NCI-H2107 treated with DMSO at 0.1 percent for 48 hours (cell line): ENCODE data around the gene PIGR.
"Not testable (repeated sequence)": the region's sequence is repeated elsewhere in the genome, so short reads cannot be mapped to it uniquely, and the experiment has no call there.

Experiments
- DNase-seq: peaks from one replicate; lab custom pipeline; 2025; ENCODE audit not compliant: unreplicated experiment; lab: John Stamatoyannopoulos, UW

The PIGR gene

GRCh38 chr1:206935491-206936067, 10.7 kb downstream of the PIGR start:
- DNase-seq = no peak

- DNase-seq = no peak
Observed at GRCh38 chr1:206933333-206933945, 12.8 kb downstream of the PIGR start.

GRCh38 chr1:206932177-206932576, 14.1 kb downstream of the PIGR start:
- no peak for DNase-seq

GRCh38 chr1:206931709-206932108, 14.6 kb downstream of the PIGR start:
- DNase-seq = no peak

- DNase-seq = no peak
Observed at GRCh38 chr1:206930210-206930798, 16.0 kb downstream of the PIGR start.

GRCh38 chr1:206929524-206929923, 16.7 kb downstream of the PIGR start:
- no peak for DNase-seq

- DNase-seq = no peak
Observed at GRCh38 chr1:206926286-206926685, 20.0 kb downstream of the PIGR start.

GRCh38 chr1:206925106-206925736, 21.0 kb downstream of the PIGR start:
- DNase-seq = no peak

GRCh38 chr1:206924592-206925105, 21.6 kb downstream of the PIGR start:
- DNase-seq = no peak

- DNase-seq = not testable (repeated sequence)
Observed at GRCh38 chr1:206923961-206924557, 22.2 kb downstream of the PIGR start.

- DNase-seq = no peak
Observed at GRCh38 chr1:206923009-206923960, 23.0 kb downstream of the PIGR start.

GRCh38 chr1:206922524-206922923, 23.7 kb downstream of the PIGR start:
- no peak for DNase-seq

- no peak for DNase-seq
Observed at GRCh38 chr1:206921772-206922265, 24.4 kb downstream of the PIGR start, which contains the start of gene FCMR. TSS of gene FCMR (minus strand) at chr1:206921941. CDS start at chr1:206921854, 87 bp downstream.

- DNase-seq = no peak
Observed at GRCh38 chr1:206918076-206918475, 28.2 kb downstream of the PIGR start.

GRCh38 chr1:206916000-206916709, 30.1 kb downstream of the PIGR start:
- no peak for DNase-seq

GRCh38 chr1:206915030-206915735, 31.1 kb downstream of the PIGR start:
- DNase-seq = no peak

- DNase-seq = no peak
Observed at GRCh38 chr1:206913766-206914537, 32.3 kb downstream of the PIGR start.

GRCh38 chr1:206912445-206913095, 33.7 kb downstream of the PIGR start:
- DNase-seq = peak; percentile 94
